Activated T-cell treated with anti-CD3 and anti-CD28 coated beads for 1 hour (primary cell): ENCODE data around the gene TNS3.

Experiments used
- DNase-seq: peaks from one replicate; pipeline ENCODE4 v3.0.0-alpha.2; 2020; ENCODE audit warnings: low read depth

Gene TNS3

DNA sequence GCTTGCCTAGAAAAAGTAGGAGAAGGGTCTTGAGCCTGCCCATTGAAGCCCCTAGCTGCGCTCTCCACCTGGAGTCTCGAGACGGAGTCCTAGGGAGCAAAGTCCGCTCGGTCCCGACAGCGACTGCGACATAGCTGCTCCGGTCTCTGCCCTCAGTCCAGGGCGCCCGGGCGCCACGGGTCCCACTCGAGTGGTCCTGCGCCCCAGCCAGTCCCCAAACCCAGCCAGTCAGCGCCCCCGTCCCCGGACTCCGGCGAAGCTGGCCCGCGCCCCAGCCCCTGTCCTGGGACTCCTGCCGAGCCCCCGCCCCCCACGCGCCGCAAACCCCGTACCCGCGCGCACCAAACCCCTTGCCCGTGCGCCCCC, 490 bp downstream of the TNS3 start:
- no peak for DNase-seq

DNA sequence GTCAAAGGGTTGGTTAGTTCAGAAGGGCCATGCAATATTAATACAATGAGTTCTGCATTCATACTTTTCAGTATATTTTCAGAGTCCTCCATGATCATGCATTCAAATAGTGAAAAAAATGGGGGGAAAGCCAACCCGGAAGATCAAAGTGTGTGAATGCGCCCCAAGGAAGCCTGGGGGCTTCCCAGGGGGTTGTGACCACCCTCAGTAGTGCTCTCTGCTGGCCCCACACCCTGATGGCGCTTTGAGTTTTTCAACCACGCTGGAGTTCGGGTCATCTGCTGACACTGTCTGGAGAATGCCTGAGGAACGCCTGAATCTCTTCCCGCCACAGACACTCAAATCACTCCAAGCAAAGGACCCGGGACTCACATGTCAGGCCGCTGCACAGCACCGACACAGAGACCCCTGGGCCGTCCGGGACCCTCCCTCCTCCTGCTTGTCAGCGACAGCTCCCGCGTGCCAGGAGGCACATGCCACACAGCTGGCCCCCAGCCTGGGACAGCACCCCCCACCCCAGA, 1.0 kb downstream of the TNS3 start:
- no peak for DNase-seq

- DNase-seq = no peak
These were observed 1.7 kb downstream of the TNS3 start for GRCh38 chr7:47580175-47580706.

DNA sequence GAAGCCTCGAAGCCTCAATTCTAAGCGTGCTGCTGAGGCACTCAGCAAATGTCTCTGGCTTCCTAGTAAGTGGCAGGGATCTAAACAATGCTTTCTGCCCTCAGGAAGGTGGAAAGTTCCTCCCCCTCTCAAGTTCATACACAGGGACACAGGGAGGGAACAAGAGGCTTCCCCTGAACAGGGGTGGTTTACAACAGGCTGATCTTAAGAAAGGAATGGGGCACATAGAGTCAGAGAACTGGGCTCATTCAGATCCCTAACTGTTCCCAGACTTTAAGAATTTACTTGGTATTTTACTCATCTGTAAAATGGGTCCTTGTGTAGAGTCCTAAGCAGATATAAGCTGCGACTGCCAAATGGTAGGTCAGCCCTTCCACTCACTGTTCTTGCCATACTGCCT, 2.5 kb downstream of the TNS3 start:
- no peak for DNase-seq

DNA sequence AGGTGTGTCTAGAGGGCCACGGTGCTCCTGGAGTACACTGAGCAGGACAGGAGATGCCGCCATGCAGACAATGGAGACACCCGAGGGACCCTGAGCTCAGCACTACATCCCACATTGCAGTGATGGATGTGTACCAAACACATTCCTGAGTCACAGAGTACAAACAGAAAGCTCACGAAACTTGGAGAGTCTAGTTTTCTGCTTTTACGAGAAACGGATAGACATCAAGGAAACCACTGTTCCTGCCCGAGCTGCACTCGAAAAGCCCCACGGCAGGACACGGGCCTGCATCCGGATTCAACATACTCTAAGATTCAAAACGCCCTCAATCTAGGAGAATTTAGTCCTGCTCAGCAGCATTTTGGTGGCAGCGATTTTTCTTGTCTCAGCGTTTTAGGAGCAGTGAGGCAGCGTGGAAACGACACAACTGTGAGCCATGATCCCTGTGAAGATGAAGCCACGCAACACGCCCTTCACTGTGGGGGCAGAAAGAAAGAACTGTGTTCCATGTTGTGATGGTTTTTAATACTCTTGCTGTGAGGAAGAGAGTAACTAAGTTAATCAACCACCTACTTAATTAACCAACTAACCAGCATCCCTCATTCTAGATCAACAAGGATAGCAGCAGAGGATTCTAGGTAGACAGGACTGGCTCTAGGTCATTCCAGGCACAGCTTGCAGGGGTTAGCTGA, 3.2 kb downstream of the TNS3 start:
- DNase-seq = no peak

GRCh38 chr7:47577321-47577919, 4.5 kb downstream of the TNS3 start:
- no peak for DNase-seq

GRCh38 chr7:47576866-47577306, 5.0 kb downstream of the TNS3 start:
- DNase-seq = no peak

DNA sequence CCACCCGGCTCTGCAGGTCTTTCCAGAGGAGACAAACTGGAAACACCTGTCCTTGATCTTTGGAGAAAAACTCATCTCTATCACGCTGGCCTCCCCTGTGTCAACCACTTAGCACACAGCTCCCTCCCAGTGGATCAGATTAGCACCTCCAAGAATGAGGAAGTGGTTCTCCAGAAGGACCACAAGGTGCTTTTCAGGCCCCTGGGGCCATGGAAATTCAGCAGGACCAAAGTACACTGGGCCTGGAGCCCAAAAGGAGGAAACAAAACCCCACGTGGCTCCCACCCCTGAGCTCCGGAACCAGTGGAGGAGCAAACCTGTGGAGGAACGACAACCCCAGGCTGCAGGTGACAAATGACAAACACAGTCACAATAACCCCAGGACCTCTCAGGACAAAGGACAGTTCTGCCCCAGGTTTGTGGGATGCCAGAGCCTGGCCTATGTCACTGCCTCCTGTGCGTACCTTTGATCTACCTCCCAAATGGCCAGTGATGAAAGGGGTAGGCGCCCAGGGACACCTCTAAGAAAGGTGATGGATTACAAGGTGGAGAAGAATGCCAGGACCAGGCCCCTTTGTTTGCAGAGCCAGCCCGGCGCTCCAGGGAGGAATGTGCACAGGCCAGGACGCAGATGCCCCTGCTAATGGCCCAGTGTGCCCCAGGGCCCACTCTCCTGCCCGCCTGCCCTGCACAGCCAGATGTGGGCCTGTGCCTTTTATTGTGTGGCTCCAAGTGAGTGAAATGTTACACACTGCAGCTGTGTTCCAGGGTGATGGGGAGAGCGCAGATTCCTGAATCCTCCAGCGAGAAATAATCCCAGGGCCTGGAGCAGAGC, 5.7 kb downstream of the TNS3 start:
- no peak for DNase-seq

- no peak for DNase-seq
These were observed 7.2 kb downstream of the TNS3 start for GRCh38 chr7:47574482-47575329.

DNA sequence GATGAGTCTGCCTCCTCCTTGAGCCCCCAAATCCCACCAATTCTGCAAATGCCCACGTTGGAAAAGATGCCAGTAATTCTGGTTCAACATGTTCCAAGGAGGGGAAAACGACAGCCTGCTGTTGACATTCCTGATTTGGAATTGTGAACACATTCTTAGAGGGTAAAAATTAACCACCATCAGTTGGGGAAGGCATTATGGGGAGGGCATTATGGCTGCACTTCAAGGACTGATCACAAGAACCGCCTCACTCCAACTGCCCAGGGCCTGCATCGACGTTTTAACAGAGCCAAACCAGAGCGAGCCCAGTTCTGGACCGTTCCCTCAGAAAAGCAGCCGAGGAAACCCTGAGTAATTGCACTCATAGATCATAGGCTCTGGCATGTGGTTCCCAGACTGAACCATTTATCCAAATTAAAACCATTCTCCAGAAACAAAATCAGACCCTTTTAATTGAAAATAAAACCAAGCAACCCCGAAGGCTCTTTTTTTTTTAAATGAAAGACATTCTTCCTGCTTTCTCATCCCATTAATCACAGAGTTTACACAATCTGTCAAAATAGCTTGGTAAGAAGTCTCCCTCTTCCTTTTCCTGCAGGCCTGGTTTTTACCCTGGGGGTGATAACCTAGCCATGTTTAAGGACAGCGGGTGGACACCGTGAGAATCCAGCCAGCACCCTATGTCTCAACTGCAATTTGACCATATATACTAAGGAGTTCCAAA, 8.0 kb downstream of the TNS3 start:
- DNase-seq = no peak

GRCh38 chr7:47572939-47573757, 8.8 kb downstream of the TNS3 start:
- DNase-seq = no peak

GRCh38 chr7:47572094-47572445, 9.8 kb downstream of the TNS3 start:
- DNase-seq = no peak

- no peak for DNase-seq
These were observed 10.4 kb downstream of the TNS3 start for GRCh38 chr7:47571331-47572093.

- no peak for DNase-seq
These were observed 11.3 kb downstream of the TNS3 start for GRCh38 chr7:47570649-47571050.

DNA sequence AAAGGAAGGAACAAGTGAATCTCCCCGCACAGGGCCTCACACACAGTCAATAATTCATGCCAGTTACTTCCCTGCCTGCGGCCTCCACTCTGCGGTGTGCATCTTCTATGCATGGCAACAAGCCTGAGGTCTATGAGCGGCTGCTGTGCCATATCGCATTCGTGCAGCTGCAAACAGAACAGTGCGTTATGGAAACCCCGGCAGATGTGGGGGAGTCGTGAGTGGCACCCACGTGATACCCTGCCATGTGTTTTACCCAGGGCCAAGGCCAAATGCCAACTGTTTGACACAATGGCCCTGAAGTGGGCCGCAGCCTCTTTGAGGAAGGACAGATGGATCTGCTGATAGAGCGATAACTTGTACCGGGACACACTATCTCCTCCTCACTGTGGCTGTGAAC, 13.4 kb downstream of the TNS3 start:
- DNase-seq = no peak

DNA sequence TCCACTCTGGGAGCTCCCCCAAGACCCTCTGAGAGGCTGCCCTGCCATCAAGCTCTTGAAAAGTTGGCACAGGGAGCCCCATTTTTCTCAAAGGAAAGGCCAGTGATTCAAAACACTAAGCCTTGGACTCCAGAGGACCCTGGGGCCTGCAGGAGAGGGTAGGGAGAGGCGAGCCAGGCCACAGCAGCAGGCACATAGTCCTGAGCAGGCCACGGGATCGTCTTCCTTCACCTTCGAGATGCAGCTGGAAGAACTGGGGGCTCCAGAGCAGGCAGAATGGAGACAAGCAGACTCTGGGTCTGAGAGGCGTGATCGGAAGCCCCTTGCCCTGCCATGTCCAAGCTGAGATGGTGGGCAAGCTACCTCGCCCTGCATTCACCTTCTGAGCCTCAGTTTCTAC, 13.9 kb downstream of the TNS3 start:
- no peak for DNase-seq

- no peak for DNase-seq
These were observed 16.2 kb downstream of the TNS3 start for GRCh38 chr7:47565640-47566250.

GRCh38 chr7:47563521-47563920, 18.4 kb downstream of the TNS3 start:
- DNase-seq = no peak
